NCI-H2107 treated with DMSO at 0.1 percent for 48 hours (cell line): ENCODE data around the gene VTCN1.
A peak's percentile ranks its signal among the peaks of the same experiment; 100 is the strongest.
"Not testable (repeated sequence)": the region's sequence is repeated elsewhere in the genome, so short reads cannot be mapped to it uniquely, and the experiment has no call there.

Experiments used
- DNase-seq: peaks from one replicate; lab custom pipeline; 2025; ENCODE audit not compliant: unreplicated experiment; lab: John Stamatoyannopoulos, UW

Gene VTCN1

DNA sequence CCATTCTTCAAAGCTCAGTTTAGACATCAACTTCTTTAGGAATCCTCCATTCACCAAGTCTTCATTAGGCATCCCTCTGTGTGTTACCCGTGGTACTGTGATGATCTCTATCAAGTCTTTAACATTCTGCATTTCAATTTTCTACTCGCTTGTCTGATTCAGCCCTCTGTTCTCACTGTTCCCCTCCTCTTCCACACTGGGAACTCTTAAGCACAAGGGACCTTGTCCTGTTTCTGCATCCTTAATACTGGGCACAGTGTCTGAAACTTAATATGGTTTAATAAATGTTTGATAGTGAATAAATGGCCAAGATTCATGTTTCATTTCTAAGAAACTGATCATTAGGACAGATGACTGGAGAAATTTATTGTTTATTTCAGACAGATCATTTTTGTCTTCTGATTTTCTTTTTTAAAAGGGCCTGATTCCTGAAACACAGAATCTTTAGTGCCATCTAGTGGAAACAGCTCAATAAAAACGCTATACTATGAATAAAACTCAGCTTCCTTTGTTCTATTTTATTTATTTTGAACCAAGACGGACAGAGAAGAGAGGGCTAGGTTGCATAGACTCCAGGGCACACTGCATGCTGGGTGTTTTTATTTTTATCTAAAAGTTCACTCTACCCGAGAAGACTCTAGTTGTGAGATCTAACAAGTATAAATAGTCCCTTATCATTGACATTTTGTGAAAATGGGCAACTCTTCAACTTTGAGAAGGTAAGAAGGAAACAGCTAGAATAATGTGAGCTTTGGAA lies 82.2 kb downstream of the VTCN1 start:
- peak; percentile 52 for DNase-seq

GRCh38 chr1:117127795-117128194 lies 82.9 kb downstream of the VTCN1 start:
- DNase-seq, result no peak

GRCh38 chr1:117124661-117125060 lies 86.1 kb downstream of the VTCN1 start:
- DNase-seq, result no peak

DNA sequence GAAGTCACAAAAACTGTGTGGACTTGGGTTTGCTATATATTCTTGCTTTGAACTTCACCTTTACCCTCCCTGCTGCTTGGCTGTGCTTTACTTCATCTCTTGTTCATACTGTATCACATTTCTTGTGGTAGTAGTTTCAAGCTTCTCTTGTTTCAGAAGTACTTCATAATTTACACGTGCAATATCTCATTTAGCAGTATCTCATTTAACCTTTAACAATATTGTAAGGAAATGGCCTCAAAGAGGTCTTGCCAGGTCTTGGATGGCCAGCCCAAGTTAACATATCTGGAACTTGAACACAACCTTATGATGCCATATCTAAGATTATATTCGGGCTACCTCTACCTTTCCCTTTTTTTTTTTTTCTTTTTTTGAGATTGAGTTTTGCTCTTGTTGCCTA lies 87.5 kb downstream of the VTCN1 start:
- DNase-seq, result no peak

DNA sequence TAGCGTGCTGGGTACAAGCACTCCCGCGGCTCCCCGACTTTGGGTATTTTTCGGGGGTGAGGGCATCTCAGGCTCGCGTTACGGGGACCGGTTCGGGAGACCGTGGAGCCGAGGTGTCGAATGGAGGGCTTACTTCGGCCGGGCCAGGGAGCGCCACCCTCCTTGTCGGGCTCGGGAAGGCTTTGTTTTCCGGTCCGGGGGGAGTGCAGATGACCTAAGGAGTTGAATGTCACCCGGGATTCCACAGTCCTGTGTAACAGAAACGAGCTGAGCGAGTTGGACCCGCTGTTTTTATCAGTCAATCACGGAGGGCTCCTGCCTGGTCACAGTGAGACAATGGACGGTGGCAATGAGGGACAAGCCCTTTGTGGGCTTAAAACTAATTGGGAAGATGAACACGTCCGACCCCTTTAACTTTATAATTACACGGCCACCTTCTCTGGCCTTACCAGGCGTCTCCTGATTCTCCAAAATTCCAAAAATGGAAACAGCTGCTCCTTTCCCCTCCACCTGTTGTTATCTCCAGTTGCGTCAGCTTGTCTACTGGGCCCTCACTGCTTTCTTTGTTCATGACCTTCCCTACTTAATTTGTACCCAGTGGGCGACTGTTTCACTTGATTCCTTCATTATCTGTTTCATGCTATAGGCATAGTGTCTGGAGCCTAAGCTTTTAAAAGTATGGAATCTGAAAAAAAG lies 88.2 kb downstream of the VTCN1 start:
- no peak for DNase-seq

- peak; percentile 95 for DNase-seq
Measured at GRCh38 chr1:117121589-117122329, 89.0 kb downstream of the VTCN1 start, which contains the start of gene TRIM45. TSS of gene TRIM45 (minus strand) at chr1:117121749. CDS start at chr1:117121201, 548 bp downstream.

DNA sequence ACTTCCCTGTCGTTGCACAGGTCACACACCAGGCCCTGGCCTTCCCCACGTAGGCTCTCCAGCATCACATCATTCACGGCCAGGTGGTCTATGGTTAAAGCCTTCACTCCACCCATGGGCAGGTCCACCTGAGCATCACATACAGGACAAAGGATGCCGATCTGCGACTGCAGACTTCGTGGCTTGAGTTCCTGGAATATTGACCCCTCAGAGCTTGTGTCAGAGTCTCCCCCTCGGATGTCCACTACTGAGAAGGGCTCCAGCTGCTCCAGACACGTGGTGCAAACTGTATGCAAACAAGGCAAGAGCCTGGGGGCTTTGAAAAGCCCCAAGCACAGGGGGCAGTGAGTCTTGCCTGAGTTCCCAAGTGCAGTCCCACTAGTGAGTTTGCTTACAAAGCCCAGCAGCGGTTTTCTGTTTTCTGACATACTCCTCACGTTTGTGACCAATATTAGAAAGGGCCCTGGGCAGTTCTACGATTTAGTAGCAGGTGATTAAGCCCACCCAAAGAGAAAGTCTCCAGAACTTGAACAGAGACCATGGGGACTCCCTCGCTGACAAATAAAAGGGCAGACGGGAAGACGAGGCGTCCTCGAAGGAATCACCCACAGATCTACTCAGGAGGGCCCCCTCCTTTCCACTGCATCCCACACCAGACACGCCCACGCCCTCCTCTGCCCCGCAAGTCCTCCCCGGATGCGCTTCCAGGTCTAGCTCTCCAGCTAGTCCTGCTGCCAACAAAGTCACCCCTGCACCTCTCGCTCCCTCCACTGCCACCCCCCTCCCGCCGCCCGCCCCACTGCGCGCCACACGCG lies 89.7 kb downstream of the VTCN1 start:
- no peak for DNase-seq

- DNase-seq, result not testable (repeated sequence)
Measured at GRCh38 chr1:117119144-117119543, 91.6 kb downstream of the VTCN1 start.

GRCh38 chr1:117118137-117118536 lies 92.6 kb downstream of the VTCN1 start:
- DNase-seq, result no peak

DNA sequence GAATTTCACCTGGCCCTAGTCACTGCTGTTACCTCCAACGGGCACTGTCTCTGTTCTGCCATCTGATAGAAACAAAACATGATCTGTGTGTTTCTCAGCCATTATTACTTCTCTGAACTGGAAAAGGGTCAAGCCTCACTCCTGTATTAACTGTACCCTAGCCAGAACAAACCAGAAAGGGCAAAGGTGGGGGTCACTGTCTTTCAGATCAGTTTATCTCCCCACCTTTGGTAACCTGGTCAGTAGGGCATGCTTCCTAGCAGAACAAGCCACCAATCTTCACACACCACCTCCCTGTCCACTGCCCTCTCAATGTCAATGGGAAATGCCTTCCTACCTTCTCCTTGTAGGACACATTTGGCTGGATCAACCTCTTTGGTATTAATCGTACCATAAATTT lies 93.0 kb downstream of the VTCN1 start:
- DNase-seq, result no peak

DNA sequence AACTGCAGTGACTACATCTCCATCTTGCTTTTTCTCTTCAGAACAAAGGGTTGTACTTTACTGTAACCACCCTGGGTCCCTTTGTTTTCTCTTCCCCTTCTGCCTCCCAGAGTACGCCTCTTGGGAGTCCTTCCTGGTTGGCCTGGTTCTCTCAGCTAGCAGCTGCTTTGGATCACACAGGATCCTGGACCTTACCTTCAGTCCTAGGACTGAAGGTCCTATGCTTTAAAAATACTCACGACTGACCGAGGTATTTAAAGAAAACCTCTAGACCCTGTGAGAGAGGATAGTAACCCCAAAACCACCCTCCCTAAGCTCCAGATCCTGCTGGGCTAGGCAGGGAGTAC lies 94.0 kb downstream of the VTCN1 start:
- DNase-seq, result peak; percentile 35

DNA sequence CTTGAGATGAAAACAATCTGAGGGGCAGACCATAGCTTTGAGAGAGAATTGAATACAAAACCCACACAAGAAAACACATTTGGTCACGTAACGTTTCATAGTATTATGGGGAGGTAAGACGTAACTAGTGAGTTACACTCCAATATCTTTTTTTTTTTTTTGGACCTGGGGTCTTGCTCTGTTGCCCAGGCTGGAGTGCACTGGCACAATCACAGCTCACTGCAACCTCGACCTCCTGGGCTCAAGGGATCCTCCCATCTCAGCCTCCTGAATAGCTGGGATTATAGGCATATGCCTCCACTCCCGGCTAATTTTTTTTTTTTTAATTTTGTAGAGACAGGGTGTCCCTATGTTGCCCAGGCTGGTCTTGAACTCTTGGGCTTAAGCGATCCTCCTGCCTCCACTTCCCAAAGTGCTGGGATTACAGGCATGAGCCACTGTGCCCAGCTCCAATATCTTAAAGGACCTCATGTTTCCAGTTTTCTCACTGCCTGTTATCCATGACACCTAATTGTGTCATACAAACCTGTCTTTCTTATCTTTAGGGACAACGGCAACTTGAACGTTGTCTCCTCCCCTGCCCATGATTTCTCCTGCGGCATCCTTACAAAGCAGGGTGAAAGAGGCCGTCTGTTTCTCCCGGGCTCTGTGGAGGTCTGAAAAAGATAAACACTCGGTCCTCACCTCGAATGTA lies 94.5 kb downstream of the VTCN1 start:
- no peak for DNase-seq

GRCh38 chr1:117114877-117115276 lies 95.8 kb downstream of the VTCN1 start:
- DNase-seq, result no peak

- peak; percentile 21 for DNase-seq
Measured at GRCh38 chr1:117113199-117113598, 97.5 kb downstream of the VTCN1 start.

DNA sequence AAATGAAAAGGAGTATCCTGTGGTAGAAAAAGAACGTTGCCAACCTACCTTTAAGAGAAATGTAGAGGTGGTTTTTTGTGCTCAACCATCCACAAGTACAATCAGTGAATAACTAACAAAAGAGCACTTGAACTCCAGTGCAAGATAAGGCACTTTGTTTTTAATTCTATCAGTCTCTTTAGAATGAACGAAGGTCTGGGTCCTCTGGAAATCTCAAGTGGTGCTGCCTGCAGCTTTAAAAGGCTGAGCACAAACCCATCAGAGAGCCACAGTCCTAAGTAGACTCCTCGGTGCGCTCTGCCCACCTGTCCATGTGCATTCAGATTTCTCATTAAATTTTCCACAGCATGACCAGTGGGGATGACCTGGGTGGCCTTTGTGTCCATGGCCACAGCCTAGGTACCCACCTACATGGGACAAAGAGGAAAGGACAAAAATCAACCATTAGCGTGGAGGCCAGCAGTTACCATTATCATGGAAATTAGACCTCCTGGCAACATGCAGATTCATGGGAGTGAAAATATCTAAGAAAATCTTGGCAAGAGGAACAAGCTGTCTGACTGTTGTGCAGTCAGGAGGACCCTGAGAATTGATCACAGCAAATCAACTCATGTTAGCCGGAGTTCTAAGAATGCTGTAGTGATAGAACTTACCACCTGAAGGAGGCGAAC lies 98.5 kb downstream of the VTCN1 start:
- peak; percentile 85 for DNase-seq

- DNase-seq, result no peak
Measured at GRCh38 chr1:117110774-117111173, 100.0 kb downstream of the VTCN1 start.

DNA sequence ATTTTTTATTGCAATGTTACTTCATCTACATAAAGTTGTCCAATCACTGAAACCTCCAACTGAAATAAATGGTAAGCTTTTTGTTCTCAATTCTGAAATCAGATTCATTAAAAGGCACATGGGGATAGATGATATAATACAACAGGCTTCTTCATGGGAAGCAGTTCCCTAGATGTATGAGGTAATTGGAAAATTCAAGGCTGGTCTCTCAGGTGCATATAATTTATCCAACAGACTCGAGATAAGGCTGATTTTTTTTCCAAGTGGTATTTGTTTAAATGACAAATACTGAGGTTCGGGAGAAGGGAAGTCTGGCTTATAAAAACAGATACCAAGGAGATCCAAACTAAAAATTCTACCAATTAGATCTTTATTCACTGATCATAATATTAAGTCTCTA lies 103.4 kb downstream of the VTCN1 start:
- DNase-seq, result no peak

DNA sequence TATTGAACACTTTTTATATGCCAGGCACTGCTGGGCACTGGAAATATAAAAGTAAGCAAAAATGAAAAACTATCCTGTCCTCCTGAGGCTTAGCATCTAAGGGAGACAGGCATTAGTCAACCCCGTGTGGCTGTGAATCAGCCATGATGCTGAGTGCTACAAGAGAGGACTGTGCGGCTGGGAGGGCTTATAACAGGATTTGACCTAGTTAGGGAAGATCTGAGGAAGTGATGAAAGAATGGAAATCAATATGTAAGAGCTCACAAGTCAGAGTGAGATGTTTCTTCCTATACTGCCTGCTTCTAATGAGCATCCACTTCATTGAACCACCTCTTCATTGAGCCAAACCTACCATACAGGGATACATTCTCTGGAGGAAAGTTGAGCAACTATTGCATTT lies 104.2 kb downstream of the VTCN1 start:
- DNase-seq, result no peak

DNA sequence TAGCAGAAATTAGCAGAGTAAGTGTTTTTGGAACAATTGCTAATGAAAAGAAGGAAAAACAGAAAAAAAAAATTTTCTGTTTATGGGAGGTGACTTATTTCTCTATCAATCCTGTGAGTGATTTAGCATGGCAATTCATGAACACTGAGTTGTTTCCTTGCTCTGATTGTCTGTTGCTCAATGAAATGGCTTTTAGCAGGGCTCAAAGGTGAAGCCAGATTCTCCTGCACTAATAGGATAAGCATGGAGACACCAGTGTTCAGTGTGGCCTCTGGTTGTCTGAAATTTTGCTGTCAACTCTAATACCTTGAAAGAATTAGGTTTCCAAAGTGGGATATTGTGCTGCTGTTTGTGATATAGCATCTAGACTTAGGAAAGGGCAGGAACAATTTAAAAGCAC lies 105.0 kb downstream of the VTCN1 start:
- no peak for DNase-seq

DNA sequence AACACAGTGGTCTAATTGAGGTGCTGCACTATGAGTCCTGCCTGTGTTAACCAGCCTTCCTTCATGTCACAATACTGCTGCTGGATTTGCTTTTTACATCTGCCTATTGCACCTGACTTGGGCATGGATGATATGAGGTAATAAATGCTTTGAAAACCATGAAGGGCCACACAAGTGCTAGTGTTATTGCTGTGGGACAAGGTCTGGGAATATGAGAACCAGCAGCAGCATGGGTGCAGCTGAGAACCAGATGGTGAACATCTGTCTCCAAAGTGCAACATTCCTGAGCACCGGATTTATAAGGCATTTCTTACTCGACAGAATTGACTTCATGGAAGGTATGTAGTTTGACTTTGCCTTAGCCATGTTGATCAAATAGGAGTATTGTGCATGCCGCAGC lies 105.7 kb downstream of the VTCN1 start:
- DNase-seq, result no peak
